Tibial artery (tissue), 4 donors: ENCODE results near the gene CKS2.
"Not testable (repeated sequence)": the region's sequence is repeated elsewhere in the genome, so short reads cannot be mapped to it uniquely, and the experiment has no call there.

Experiments
- DNase-seq, 2 donors: peaks; one replicate each; pipeline ENCODE4 v3.0.0-alpha.2; 2019
- H3K27ac ChIP-seq, 2 donors: fragments of 200-600 bp; sonication (generic) in 1 of 2; 1 replicate in 1 of 2; 2 replicates in 1 of 2; pipeline ENCODE4 v1.5.1; 2018 to 2019; ENCODE audit warnings: mild to moderate bottlenecking in 1 of 2
- H3K27me3 ChIP-seq, 2 donors: fragments of 200-600 bp; sonication (generic) in 1 of 2; one replicate each; pipeline versions ENCODE4 v1.5.1 to v1.6.0; 2016 to 2019
- H3K36me3 ChIP-seq, 3 donors: fragments of 200-600 bp; sonication (generic) in 2 of 3; one replicate each; pipeline ENCODE4 v1.5.1; 2016 to 2019; ENCODE audit warnings: mild to moderate bottlenecking in 2 of 3
- H3K4me1 ChIP-seq, 4 donors: fragments of 200-600 bp; sonication (generic) in 2 of 4; 1 replicate in 3 of 4; 2 replicates in 1 of 4; pipeline ENCODE4 v1.5.1; 2016 to 2019
- H3K4me3 ChIP-seq, 2 donors: fragments of 200-600 bp; sonication (generic) in 1 of 2; 1 replicate in 1 of 2; 2 replicates in 1 of 2; pipeline ENCODE4 v1.5.1; 2018 to 2019; ENCODE audit warnings: mild to moderate bottlenecking in 2 of 2
- H3K9me3 ChIP-seq, 3 donors: fragments of 200-600 bp; sonication (generic) in 1 of 3; one replicate each; pipeline ENCODE4 v1.5.1; 2016 to 2019
- intact Hi-C: fragments of 100-400 bp; cut with DNase I; formaldehyde crosslinking; loops from one replicate; pipeline ENCODE4 v1.15.0; 2023; ENCODE audit warnings: low total_unique reads
- TF ChIP-seq, protein P1 (sequence below), 2 experiments: fragments of 200-600 bp in 1 of 2; fragments of 450-650 bp in 1 of 2; IDR thresholded peaks; one replicate each; pipeline ENCODE4 v1.5.1; 2017 to 2019; ENCODE audit warnings: antibody characterized with exemption in 2 of 2, mild to moderate bottlenecking in 1 of 2, moderate library complexity in 1 of 2

The CKS2 gene

DNA sequence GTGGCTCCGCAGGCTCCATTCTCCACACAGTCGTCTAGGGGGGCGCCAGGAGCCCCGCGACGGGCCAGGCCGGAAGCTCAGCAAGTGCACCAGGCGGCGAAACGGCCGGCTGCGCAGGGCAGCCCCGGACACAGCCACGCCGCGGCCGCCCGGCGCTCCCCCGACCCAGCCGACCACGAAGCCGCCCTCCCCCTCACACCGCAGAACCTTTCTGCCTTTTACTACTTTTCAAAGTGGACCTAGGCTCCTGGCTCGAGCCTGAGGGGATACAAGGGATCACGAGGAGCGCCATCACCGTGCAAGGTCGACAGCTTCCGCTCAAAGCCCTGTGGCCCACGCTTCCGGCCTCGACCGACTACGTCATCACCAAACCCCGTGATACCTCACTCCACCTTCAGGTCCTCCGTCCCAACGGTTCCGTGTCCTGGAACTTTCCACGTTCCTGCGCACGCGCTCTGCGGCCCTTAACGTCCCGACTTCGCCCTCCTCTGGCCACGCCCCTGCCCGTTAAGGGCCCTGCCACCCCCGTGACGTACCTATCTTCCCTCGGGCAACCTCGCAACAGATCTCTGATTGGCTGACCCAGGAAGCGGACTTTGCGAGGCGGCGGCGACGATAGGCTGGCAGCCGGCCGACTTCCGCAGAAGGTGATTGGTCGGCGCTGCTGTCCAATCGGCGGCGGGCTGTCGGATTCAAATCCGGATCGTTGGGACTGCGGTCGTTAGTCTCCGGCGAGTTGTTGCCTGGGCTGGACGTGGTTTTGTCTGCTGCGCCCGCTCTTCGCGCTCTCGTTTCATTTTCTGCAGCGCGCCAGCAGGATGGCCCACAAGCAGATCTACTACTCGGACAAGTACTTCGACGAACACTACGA, at the start of gene CKS2:
CKS2 (plus strand) TSS at position 721 of the 871 bp plus-strand sequence; CDS start at position 819, 98 bp downstream.
- no peaks in the 10 kb centered on the region for H3K9me3 ChIP-seq
- intact Hi-C loops = no loop called here
- peak within 1 kb of the TSS; percentile 100 for H3K27ac ChIP-seq
- TF ChIP-seq, protein P1, sequence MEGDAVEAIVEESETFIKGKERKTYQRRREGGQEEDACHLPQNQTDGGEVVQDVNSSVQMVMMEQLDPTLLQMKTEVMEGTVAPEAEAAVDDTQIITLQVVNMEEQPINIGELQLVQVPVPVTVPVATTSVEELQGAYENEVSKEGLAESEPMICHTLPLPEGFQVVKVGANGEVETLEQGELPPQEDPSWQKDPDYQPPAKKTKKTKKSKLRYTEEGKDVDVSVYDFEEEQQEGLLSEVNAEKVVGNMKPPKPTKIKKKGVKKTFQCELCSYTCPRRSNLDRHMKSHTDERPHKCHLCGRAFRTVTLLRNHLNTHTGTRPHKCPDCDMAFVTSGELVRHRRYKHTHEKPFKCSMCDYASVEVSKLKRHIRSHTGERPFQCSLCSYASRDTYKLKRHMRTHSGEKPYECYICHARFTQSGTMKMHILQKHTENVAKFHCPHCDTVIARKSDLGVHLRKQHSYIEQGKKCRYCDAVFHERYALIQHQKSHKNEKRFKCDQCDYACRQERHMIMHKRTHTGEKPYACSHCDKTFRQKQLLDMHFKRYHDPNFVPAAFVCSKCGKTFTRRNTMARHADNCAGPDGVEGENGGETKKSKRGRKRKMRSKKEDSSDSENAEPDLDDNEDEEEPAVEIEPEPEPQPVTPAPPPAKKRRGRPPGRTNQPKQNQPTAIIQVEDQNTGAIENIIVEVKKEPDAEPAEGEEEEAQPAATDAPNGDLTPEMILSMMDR (IDR thresholded peaks at IDR 0.05) = no peak
- no peaks in the 10 kb centered on the region for H3K27me3 ChIP-seq
- H3K4me3 ChIP-seq = peak within 1 kb of the TSS; percentile 82 to 91
- DNase-seq = peak; percentile 99 to 100
- H3K36me3 ChIP-seq = no peaks in the 10 kb centered on the region
- H3K4me1 ChIP-seq = peaks cover 0 to 22% (median 17%) of the 10 kb centered on the region in 4 donors

DNA sequence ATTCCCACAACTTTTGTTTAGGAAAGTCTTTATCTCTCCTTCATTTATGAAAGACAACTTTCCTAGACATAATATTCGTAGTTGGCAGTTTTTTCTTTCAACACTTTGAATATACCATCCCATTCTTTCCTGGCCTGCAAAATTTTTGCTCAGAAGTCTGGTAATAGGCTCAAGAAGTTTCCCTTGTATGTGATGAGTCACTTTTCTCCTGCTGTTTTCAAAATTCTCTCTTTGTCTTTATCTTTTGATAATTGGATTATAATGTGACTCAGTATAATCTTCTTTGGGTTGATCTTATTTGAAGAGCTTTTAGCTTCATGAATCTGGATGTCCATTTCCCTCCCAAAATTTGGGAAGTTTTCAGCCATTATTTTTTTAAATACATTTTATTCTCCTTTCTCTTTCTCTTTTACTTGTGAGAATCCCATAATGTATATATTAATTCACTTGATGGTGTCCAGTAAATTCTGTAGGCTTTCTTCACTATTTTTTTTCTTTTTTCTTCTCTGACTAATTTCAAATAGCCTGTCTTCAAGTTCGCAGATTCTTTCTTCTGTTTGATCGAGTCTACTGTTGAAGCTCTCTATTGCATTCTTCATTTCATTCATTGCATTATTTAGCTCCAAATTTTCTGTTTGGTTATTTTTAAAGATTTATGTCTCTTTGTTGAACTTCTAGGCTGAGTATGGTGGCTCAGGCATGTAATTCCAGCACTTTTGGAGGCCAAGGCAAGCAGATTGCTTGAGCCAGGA, 37.3 kb upstream of the CKS2 start:
- intact Hi-C loops = no loop called here
- no peak overlapping the region for H3K27ac ChIP-seq
- no peak overlapping the region for H3K4me3 ChIP-seq
- H3K36me3 ChIP-seq = no peaks in the 10 kb centered on the region
- TF ChIP-seq, protein P1 (IDR thresholded peaks at IDR 0.05) = no peak
- DNase-seq = no peak
- H3K27me3 ChIP-seq = no peaks in the 10 kb centered on the region
- H3K4me1 ChIP-seq = no peaks in the 10 kb centered on the region
- peaks cover 0 to 36% (median 13%) of the 10 kb centered on the region in 3 donors for H3K9me3 ChIP-seq

DNA sequence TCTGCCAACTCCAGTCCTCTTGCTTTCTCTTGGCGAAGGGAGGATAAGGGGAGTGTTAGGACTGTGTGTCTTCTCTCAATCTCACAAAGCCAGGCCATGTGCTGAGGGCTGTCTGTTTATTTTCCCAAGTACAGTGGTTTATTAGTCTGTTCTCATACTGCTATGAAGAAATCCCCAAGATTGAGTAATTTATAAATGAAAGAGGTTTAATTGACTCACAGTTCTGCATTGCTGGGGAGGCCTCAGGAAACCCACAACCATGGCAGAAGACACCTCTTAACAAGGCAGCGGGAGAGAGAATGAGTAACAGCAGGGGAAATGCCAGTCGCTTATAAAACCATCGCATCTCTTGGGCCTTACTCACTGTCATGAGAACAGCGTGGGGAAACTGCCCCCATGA, 36.2 kb upstream of the CKS2 start:
- peaks cover 0 to 36% (median 13%) of the 10 kb centered on the region in 3 donors for H3K9me3 ChIP-seq
- H3K27me3 ChIP-seq = no peaks in the 10 kb centered on the region
- no peak overlapping the region for H3K27ac ChIP-seq
- no peak for DNase-seq
- no peaks in the 10 kb centered on the region for H3K4me1 ChIP-seq
- H3K4me3 ChIP-seq = no peak overlapping the region
- intact Hi-C loops = no loop called here
- TF ChIP-seq, protein P1 (IDR thresholded peaks at IDR 0.05) = no peak
- no peaks in the 10 kb centered on the region for H3K36me3 ChIP-seq

DNA sequence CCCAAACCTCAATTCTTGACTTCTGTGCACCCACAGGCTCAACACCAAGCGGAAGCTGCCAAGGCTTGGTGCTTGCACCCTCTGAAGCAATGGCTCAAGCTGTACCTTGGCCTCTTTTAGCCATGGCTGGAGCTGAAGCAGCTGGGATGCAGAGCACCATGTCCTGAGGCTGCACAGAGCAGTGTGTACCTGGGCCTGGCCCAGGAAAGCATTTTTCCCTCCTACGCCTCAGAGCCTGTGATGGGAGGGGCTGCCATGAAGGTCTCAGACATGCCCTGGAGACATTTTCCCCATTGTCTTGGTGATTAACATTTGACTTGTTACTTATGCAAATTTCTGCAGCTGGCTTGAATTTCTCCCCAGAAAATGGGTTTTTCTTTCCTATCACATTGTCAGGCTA, 35.0 kb upstream of the CKS2 start:
- not testable (repeated sequence) for DNase-seq

DNA sequence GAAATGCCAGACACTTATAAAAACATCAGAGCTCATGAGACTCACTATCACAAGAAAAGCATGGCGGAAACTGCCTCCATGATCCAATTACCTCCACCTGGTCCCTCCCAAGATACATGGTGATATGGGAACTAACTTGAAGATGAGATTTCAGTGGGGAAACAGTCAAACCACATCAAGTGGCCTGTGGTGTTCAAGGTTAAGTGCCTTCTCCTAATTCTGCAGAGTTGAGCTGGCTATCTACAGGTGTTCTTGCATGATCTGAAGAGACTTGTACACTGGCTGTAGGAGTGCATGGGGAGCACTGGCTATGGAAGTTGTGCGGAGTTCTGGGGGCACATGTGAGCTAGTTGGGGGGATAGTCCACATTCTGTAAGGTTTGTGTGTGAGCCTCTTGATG, 34.0 kb upstream of the CKS2 start:
- Histone ChIP-seq H3K4me1 (no peaks in the 10 kb centered on the region), H3K9me3 (peaks cover 0 to 29% (median 13%) of the 10 kb centered on the region in 3 donors), H3K36me3 (no peaks in the 10 kb centered on the region), H3K27me3 (no peaks in the 10 kb centered on the region), H3K27ac (no peak overlapping the region), H3K4me3 (no peak overlapping the region)
- intact Hi-C loops = no loop called here
- no peak for DNase-seq
- TF ChIP-seq, protein P1 (IDR thresholded peaks at IDR 0.05) = no peak

More for the DNA sequence above, 35.0 kb upstream of the CKS2 start:
- H3K27me3 ChIP-seq, H3K36me3 ChIP-seq, intact Hi-C loops, H3K4me3 ChIP-seq, H3K4me1 ChIP-seq, H3K27ac ChIP-seq: not testable (repeated sequence)
- H3K9me3 ChIP-seq = peaks cover 0 to 32% (median 13%) of the 10 kb centered on the region in 3 donors

DNA sequence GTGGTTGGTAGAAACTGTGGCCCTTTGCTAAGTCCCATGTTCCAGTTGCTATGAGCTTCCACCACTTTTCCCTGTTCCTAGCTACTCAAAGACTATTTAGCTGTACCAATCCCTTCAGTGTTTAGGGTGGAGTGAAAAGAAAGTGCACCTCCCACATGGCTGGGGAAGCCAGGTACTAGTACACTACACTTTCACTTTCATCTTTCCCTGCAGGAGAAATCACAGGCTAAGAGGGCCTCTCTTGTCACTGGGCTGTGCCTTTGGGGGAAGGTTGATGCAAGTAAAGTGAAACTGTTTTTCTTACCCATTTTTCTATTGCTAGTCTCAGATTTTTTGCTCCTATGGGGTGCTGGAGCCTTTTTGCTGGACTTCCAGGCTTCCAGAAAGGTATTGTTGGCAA, 33.5 kb upstream of the CKS2 start:
- Histone ChIP-seq H3K9me3 (peaks cover 0 to 25% (median 13%) of the 10 kb centered on the region in 3 donors), H3K4me3 (no peak overlapping the region), H3K27ac (no peak overlapping the region), H3K36me3 (no peaks in the 10 kb centered on the region), H3K4me1 (peaks cover 0 to 4% (median 0%) of the 10 kb centered on the region in 4 donors), H3K27me3 (no peaks in the 10 kb centered on the region)
- TF ChIP-seq, protein P1 (IDR thresholded peaks at IDR 0.05) = no peak
- intact Hi-C loops = no loop called here
- no peak for DNase-seq
